Measurements from ENCODE around the gene ZBED4. TPM values are rescaled to one million over a fixed set of nuclear protein-coding genes. Genes with fewer than 3 reads are reported as not detected.
A peak's percentile ranks its signal among the peaks of the same experiment; 100 is the strongest.

ZBED4 gene
- total RNA-seq, 1 donor from 2014 or later, result 4.1 TPM

DNA sequence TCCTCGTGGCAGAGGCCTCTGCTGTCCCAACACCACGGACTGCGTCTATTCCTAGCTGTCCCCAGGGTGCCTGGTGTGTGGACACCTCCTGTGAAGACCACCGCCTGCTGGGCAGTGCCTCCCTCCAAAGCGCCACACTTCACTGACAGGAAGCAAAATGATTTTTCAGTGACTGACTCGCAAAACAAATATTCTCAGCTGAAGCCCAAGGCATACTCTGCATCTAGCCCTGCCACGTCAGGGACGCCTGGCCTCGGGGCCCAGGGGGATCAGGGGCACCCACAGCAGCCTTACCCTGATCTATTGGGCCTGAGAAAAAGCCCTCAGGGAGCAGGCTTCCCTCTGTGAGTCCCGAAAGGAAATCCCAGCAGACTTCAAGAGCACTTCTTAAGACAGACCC is 28.2 kb upstream of the ZBED4 start:
- Histone ChIP-seq H3K27me3 (ENCODE audit: low read depth) (no peaks in the 10 kb centered on the region), H3K4me1 (peaks cover 64% of the 10 kb centered on the region), H3K4me3 (peak overlapping the region; percentile 80), H3K36me3 (peaks cover 36% of the 10 kb centered on the region), H3K9me3 (replicated peaks) (peaks cover 3% of the 10 kb centered on the region), H3K27ac (replicated peaks) (peak overlapping the region; percentile 88)
- DNase-seq, result no peak
- intact Hi-C loops (cut with micrococcal nuclease), result no loop called here
- TF ChIP-seq, protein P1, sequence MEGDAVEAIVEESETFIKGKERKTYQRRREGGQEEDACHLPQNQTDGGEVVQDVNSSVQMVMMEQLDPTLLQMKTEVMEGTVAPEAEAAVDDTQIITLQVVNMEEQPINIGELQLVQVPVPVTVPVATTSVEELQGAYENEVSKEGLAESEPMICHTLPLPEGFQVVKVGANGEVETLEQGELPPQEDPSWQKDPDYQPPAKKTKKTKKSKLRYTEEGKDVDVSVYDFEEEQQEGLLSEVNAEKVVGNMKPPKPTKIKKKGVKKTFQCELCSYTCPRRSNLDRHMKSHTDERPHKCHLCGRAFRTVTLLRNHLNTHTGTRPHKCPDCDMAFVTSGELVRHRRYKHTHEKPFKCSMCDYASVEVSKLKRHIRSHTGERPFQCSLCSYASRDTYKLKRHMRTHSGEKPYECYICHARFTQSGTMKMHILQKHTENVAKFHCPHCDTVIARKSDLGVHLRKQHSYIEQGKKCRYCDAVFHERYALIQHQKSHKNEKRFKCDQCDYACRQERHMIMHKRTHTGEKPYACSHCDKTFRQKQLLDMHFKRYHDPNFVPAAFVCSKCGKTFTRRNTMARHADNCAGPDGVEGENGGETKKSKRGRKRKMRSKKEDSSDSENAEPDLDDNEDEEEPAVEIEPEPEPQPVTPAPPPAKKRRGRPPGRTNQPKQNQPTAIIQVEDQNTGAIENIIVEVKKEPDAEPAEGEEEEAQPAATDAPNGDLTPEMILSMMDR (IDR thresholded peaks at IDR 0.05; ENCODE audit: borderline replicate concordance), result no peak

DNA sequence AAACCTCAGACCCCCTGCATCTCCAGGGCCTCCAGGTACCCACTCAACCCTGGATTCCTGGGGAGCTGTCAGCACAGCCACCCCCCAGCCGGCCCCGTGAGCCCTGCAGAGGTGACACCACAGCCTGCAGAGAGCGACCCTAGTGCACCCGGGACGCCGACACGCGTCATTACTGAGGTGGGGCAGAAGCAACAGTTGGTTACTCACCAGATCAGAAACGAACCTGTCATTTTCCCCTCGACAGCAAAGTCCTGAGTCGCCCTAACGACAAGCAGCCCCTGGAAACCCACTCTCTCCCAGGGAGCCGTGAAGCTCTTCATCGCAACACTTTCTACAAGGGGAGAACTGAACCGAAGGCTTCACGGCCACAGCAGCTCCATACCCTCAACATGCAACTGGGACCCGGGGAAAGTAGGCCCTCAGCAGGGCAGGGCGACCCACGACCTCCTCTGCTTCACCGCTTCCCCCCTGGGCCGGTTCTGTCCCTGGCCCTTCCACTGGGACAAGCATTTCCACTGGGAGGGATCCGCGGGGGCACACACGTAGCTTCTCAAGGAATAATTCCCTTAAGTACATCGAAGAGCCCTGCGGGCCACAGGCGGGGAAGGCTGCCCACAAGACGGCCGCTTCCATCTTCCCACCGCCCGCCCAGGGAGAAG is 27.6 kb upstream of the ZBED4 start:
- no peak for DNase-seq
- H3K27ac ChIP-seq (replicated peaks), result peak overlapping the region; percentile 88
- no peaks in the 10 kb centered on the region for H3K27me3 ChIP-seq (ENCODE audit: low read depth)
- peaks cover 58% of the 10 kb centered on the region for H3K4me1 ChIP-seq
- peaks cover 30% of the 10 kb centered on the region for H3K36me3 ChIP-seq
- H3K4me3 ChIP-seq, result peak overlapping the region; percentile 80
- TF ChIP-seq, protein P1 (IDR thresholded peaks at IDR 0.05; ENCODE audit: borderline replicate concordance), result no peak
- peaks cover 7% of the 10 kb centered on the region for H3K9me3 ChIP-seq (replicated peaks)
- intact Hi-C loops (cut with micrococcal nuclease), result no loop called here

DNA sequence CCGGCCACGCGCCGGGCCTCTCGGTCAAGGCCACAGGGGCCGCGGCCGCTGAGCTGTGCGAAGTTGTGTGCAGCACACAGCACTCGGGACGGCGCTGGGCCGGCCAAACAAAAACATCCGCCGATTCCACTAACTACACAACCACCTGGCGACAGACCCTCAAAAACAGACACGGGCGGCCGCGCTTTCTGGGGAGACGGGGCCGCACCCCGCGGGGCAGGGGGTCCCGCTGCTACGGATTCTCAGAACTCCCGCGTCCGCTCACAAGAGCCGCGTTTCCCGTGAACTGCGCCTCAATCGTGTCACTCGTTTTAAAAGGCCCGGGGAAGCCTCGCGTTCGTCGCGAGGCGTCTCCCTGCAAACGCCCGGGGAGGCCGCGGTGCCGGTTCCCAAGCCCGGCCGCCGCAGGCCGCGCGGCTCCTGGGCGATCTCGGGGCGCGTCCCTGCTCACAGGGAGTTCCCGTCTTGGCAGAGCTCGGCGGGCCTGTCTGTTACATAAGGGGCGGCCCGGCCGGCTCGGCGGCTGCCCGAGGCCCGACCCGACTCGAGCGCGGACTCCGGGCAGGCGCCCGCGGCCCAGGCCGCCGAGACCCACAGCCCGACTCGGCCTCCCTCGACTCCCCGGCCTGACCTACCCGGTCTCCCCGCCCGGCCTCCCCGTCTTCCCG is 26.9 kb upstream of the ZBED4 start:
- DNase-seq, result peak; percentile 55
- Histone ChIP-seq H3K4me3 (peak overlapping the region; percentile 80), H3K27ac (replicated peaks) (peak overlapping the region; percentile 88), H3K4me1 (peaks cover 51% of the 10 kb centered on the region), H3K27me3 (ENCODE audit: low read depth) (no peaks in the 10 kb centered on the region), H3K36me3 (peaks cover 23% of the 10 kb centered on the region), H3K9me3 (replicated peaks) (peaks cover 7% of the 10 kb centered on the region)
- intact Hi-C loops (cut with micrococcal nuclease), result no loop called here
- TF ChIP-seq, protein P1 (IDR thresholded peaks at IDR 0.05; ENCODE audit: borderline replicate concordance), result no peak

DNA sequence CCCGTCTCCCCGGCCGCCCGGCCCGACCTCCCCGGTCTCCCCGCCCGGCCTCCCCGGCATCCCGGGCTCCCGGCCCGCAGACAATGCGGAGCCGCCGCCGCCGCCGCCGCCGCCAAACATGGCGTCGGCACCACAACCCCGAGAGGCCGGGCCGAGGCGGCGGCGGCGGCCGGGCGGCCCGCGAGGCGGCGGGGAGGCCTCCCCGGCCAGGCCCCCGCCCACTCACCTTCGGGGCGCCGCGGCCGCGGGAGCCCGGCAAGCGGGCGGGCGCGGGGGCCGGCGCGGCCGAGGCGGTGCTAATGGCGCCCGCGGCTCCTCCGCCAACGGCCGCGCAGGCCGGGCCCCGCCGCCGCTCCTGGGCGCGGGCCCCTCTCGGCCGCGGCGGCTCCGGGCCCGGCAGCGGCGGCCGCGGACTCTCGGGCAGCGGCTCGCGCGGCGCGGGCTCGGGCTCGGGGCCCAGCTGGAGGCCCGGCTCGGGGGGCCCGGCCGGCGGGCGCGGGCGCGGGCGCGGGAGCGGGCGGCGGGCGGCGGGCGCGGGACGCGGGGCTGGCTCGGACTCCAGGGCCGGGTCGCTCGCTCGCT is 26.3 kb upstream of the ZBED4 start:
- H3K27me3 ChIP-seq (ENCODE audit: low read depth), result no peaks in the 10 kb centered on the region
- H3K4me3 ChIP-seq, result peak overlapping the region; percentile 80
- H3K36me3 ChIP-seq, result peaks cover 17% of the 10 kb centered on the region
- peak overlapping the region; percentile 88 for H3K27ac ChIP-seq (replicated peaks)
- DNase-seq, result no peak
- TF ChIP-seq, protein P1 (IDR thresholded peaks at IDR 0.05; ENCODE audit: borderline replicate concordance), result no peak
- peaks cover 45% of the 10 kb centered on the region for H3K4me1 ChIP-seq
- peaks cover 7% of the 10 kb centered on the region for H3K9me3 ChIP-seq (replicated peaks)
- intact Hi-C loops (cut with micrococcal nuclease), result no loop called here

DNA sequence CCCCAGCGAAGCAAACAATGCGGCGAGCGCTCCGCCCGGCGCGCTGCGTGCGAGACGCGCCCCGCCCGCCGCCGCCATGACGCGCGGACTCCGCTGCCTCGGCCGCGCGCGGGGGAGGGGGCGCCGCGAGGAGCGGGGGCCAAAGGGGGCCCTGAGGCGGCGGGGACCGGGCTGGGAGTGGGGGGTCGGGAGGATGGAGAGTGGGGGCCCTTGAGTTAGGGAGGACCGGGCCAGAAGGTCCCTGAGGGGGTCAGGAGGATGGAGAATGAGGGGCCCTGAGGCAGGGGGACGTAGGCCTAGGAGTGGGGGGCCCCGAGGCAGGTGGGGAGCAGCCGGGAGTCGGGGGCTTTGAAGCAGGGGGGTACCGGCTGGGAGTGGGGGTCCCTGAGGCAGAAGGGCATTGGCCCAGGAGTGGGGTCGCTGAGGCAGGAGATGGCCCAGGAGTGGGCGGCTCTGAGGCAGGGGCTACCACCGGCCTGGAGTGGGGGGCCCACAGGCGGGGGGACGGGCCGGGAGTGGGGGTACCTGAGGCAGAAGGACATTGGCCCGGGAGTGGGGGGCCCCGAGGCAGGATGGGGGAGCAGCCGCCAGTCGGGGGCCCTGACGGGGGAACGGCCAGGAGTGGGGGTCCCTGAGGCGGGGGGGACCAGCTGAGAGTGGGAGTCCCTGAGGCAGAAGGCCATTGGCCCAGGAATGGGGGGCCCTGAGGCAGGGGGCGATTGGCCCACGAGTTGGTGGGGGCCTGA is 25.6 kb upstream of the ZBED4 start, which contains the start of gene BRD1:
Gene BRD1, minus strand, starts transcription at position 21 of the 746 bp plus-strand sequence. CDS start 3,556 bp downstream, outside the sequence.
- intact Hi-C loops (cut with micrococcal nuclease), result no loop called here
- DNase-seq, result peak; percentile 70
- peaks cover 41% of the 10 kb centered on the region for H3K4me1 ChIP-seq
- TF ChIP-seq, protein P1 (IDR thresholded peaks at IDR 0.05; ENCODE audit: borderline replicate concordance), result no peak
- peaks cover 10% of the 10 kb centered on the region for H3K36me3 ChIP-seq
- H3K9me3 ChIP-seq (replicated peaks), result peaks cover 7% of the 10 kb centered on the region
- H3K4me3 ChIP-seq, result peak within 1 kb of the TSS; percentile 80
- H3K27me3 ChIP-seq (ENCODE audit: low read depth), result no peaks in the 10 kb centered on the region
- H3K27ac ChIP-seq (replicated peaks), result peak within 1 kb of the TSS; percentile 88
